Prostate gland (tissue), 2 donors: ENCODE measurements around the gene KLHL29. TPM values are rescaled to one million over a fixed set of nuclear protein-coding genes. Genes with fewer than 3 reads are reported as not detected.

Experiments
- DNase-seq: peaks from one replicate; pipeline ENCODE4 v3.0.0-alpha.2; 2019; ENCODE audit warnings: low spot score
- H3K27ac ChIP-seq, 2 donors: fragments of 200-600 bp; sonication (generic); 2 replicates each; pipeline ENCODE4 v1.5.1; 2017 to 2019
- H3K27me3 ChIP-seq: fragments of 200-600 bp; sonication (generic); replicated peaks from 2 replicates; pipeline ENCODE4 v1.5.1; 2019; ENCODE audit not compliant: insufficient read depth
- H3K36me3 ChIP-seq, 2 donors: fragments of 200-600 bp; sonication (generic); 1 replicate in 1 of 2; 2 replicates in 1 of 2; pipeline versions ENCODE4 v1.5.1 to v1.8.1; 2017 to 2019
- H3K4me1 ChIP-seq: fragments of 200-600 bp; sonication (generic); replicated peaks from 2 replicates; pipeline ENCODE4 v1.5.1; 2019
- H3K4me3 ChIP-seq, 2 donors: fragments of 200-600 bp; sonication (generic); 2 replicates each; pipeline ENCODE4 v1.5.1; 2017 to 2019
- H3K9me3 ChIP-seq: fragments of 200-600 bp; sonication (generic); 2 replicates; pipeline ENCODE4 v1.5.1; 2017
- CTCF ChIP-seq, 4 experiments: fragments of 200-600 bp in 2 of 4; fragments of 450-650 bp in 2 of 4; sonication (generic) in 2 of 4; IDR thresholded peaks; 1 replicate in 3 of 4; 2 replicates in 1 of 4; pipeline ENCODE4 v1.5.1; 2016 to 2019; ENCODE audit warnings: antibody characterized with exemption in 4 of 4, mild to moderate bottlenecking in 2 of 4, moderate library complexity in 2 of 4
- POLR2A ChIP-seq: fragments of 450-650 bp; IDR thresholded peaks from one replicate; pipeline ENCODE4 v1.6.1; 2016; ENCODE audit warnings: antibody characterized with exemption, mild to moderate bottlenecking
- POLR2AphosphoS5 ChIP-seq: sonication (generic); formaldehyde crosslinking; IDR thresholded peaks from one replicate; pipeline ENCODE4 v1.6.1; 2017; ENCODE audit warnings: antibody characterized with exemption
- WGBS: methylation state at CpG from one replicate; pipeline ENCODE4 v1.1.5; 2018; 5-methylcytosine and 5-hydroxymethylcytosine counted together
- intact Hi-C: fragments of 100-400 bp; cut with DNase I; formaldehyde crosslinking; loops from one replicate; pipeline ENCODE4 v1.14.2; 2022
- total RNA-seq, 2 donors: library from RNA; depleted of rRNA; stranded (reverse); fragments of >200 nt; gene quantifications; one replicate each; pipeline ENCODE4 v1.1.0, GENCODE V29; 2016

KLHL29 gene
- total RNA-seq, 2 donors from 2014 or later = 23.3 to 24.8 TPM

DNA sequence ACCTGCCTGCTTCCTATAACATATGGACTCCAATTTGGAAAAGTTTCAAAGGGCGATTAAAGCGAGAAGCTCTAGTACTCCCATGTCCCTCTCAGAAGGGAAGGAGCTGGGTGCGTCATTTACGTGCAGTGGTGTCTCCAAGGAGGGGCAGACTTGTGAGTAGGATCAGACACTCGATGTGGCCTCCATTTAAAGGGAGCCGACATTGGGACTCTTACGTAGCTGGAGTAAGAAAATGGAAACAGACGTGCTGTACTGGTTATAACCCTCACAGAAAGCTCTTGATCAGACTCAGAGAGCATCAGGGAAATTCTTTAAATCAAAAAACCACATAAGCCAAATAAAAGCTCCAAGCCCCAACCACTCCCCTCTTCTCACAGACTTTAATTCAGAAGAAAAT lies 198.5 kb downstream of the KLHL29 start:
- intact Hi-C loops = no loop called here
- H3K4me3 ChIP-seq = no peak overlapping the region

DNA sequence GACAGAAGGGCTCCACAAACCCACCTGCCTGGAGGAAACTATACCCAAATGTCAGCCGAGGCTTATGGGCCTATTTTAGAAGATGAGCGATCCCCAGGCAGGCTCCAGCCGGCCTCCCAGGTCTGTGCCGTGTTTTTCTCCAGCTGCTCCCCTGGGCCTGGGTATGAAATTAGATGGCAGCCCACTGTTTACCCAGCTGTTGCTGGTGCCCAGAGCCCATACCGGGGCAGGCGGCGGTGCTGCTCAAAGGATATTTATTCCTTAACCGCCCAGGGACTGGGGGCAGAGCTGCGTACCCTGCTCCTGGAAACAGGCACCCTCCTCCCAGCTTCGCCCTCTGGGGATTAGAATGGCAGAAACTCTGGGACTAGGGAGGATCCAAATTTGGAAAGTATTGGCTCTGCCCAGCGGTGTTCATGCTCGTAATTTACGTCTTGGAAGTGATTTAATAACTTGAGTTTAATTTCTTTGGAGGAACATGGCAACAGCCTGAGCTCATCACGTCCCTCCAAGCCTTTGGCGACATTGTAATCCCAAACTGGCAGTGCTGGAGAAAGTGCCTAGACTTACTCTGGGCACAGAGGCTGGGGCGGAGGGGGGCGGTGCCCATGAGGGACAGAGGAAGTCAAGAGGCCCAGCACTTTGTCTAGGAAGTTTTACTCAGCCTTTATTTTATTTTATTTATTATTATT lies 199.2 kb downstream of the KLHL29 start:
- DNase-seq = peak; percentile 50
- intact Hi-C loops = no loop called here
- Histone ChIP-seq H3K4me3 (no peak overlapping the region), H3K4me1 (peaks cover 2% of the 10 kb centered on the region), H3K27me3 (no peaks in the 10 kb centered on the region), H3K9me3 (no peaks in the 10 kb centered on the region), H3K27ac (peak overlapping the region; percentile 67 to 80), H3K36me3 (no peaks in the 10 kb centered on the region)
- TF ChIP-seq POLR2A (no peak), POLR2AphosphoS5 (peak; percentile 63), CTCF (IDR thresholded peaks at IDR 0.05) (no peak)
- 47% methylated on average over 17 of the region's 17 CpGs for WGBS

More for the DNA sequence above, 198.5 kb downstream of the KLHL29 start:
- Histone ChIP-seq H3K27me3 (no peaks in the 10 kb centered on the region), H3K9me3 (no peaks in the 10 kb centered on the region), H3K4me1 (peaks cover 2% of the 10 kb centered on the region), H3K27ac (peak overlapping the region; percentile 67 to 80), H3K36me3 (no peaks in the 10 kb centered on the region)
- 69% methylated on average over 8 of the region's 8 CpGs for WGBS
- no peak for DNase-seq
- TF ChIP-seq POLR2AphosphoS5 (no peak), CTCF (IDR thresholded peaks at IDR 0.05) (no peak), POLR2A (no peak)

DNA sequence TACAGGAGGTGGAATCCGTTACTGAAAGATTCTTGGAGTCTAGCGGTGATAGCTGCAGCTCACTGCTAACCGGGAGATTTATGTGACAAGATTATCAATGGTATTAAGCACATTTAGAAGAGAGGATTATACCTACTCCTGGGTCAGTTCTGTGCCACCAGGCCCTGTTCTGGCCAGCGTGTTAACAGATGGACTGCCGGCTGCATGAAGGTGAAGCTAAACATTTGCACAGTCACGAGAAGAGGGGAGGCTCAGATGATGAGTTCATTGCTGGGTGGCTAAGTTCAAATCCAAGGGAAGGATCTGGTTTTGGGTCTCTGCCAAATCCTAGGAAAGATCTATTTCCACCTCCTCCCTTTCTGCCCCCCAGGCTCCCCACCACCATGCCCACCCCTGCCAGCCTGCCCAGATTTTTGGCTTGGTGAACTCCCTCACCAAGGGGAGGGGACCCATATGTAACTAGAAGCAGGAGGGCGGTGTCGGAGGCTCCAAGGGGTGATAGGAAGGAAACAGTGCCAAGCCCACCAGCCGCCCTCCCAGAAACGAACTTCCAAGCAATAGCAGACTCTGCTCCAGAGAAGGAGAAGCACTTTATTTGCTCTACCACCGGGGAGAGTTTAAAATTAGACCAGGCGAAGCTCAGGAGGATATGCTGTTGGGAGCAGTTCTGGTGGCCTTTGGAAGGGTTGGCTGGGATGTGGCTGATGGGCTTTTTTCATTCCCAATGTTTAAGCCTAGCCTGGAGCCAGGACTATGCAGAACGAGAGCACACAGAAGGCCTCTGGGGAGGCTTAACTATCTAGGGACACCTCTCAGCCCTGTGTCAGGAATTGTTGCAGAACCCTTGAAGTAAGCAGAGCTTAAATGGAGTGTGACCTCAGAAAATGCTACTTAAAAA lies 200.5 kb downstream of the KLHL29 start:
- intact Hi-C loops = no loop called here
- Histone ChIP-seq H3K27ac (peak overlapping the region; percentile 67 to 80), H3K9me3 (no peaks in the 10 kb centered on the region), H3K4me3 (no peak overlapping the region), H3K27me3 (no peaks in the 10 kb centered on the region), H3K36me3 (no peaks in the 10 kb centered on the region), H3K4me1 (peaks cover 2% of the 10 kb centered on the region)
- 62% methylated on average over 13 of the region's 13 CpGs for WGBS
- no peak for DNase-seq
- TF ChIP-seq CTCF (IDR thresholded peaks at IDR 0.05) (no peak), POLR2AphosphoS5 (no peak), POLR2A (no peak)

GRCh38 chr2:23586741-23587306 lies 201.8 kb downstream of the KLHL29 start:
- WGBS = 69% methylated on average over 15 of the region's 15 CpGs
- intact Hi-C loops = no loop called here
- Histone ChIP-seq H3K27me3 (no peaks in the 10 kb centered on the region), H3K4me3 (no peak overlapping the region), H3K9me3 (no peaks in the 10 kb centered on the region), H3K4me1 (peaks cover 2% of the 10 kb centered on the region), H3K36me3 (no peaks in the 10 kb centered on the region), H3K27ac (peak overlapping the region in 1 of 2 donors; percentile 28)
- DNase-seq = no peak
- TF ChIP-seq POLR2AphosphoS5 (no peak), POLR2A (no peak), CTCF (IDR thresholded peaks at IDR 0.05) (no peak)
